H1 (cell line): ENCODE measurements around the gene PXDC1. TPM values are rescaled to one million over a fixed set of nuclear protein-coding genes. Genes with fewer than 3 reads are reported as not detected.

Experiments
- CTCF ChIP-seq, 3 experiments: IDR thresholded peaks; 1 replicate in 2 of 3; 2 replicates in 1 of 3; pipeline versions ENCODE4 v1.5.1 to v1.6.1; 2011; ENCODE audit warnings: low read length in 3 of 3, mild to moderate bottlenecking in 3 of 3, inconsistent platforms in 2 of 3, low read depth in 1 of 3, moderate library complexity in 1 of 3; ENCODE audit not compliant: insufficient read depth in 1 of 3; ENCODE audit errors: control extremely low read depth in 1 of 3
- EP300 ChIP-seq, 2 experiments: IDR thresholded peaks; 1 replicate in 1 of 2; 2 replicates in 1 of 2; pipeline ENCODE4 v1.6.1; 2011 to 2012; ENCODE audit warnings: low read depth in 2 of 2, low read length in 2 of 2, mild to moderate bottlenecking in 2 of 2, borderline replicate concordance in 1 of 2, inconsistent platforms in 1 of 2, moderate library complexity in 1 of 2
- polyA plus RNA-seq, 7 experiments: library from polyadenylated mRNA; depleted of rRNA in 3 of 7; stranded (reverse) in 5 of 7; unstranded in 2 of 7; fragments of >200 nt in 5 of 7; fragments of 200-250 nt in 2 of 7; gene quantifications; 1 replicate in 5 of 7; 2 replicates in 1 of 7; 4 replicates in 1 of 7; pipeline versions ENCODE4 v1.2.1 to v1.2.3, GENCODE V29; 2011 to 2013; ENCODE audit warnings: missing spikeins in 2 of 7, mixed read lengths in 2 of 7
- total RNA-seq: library from RNA; stranded (reverse); fragmentation: NEBNext Ultra II Directional; extraction: Animal tissue kit (Norgen Biotek cat#: 25700); gene quantifications from 2 replicates; pipeline ENCODE4 v1.2.1, GENCODE V29; 2021

PXDC1 gene
- total and polyA plus RNA-seq, 2 of the 8 experiments (the other 6 are each of a cell fraction or from before 2014, with no cell fraction given), result 1.7 to 2.0 TPM

DNA sequence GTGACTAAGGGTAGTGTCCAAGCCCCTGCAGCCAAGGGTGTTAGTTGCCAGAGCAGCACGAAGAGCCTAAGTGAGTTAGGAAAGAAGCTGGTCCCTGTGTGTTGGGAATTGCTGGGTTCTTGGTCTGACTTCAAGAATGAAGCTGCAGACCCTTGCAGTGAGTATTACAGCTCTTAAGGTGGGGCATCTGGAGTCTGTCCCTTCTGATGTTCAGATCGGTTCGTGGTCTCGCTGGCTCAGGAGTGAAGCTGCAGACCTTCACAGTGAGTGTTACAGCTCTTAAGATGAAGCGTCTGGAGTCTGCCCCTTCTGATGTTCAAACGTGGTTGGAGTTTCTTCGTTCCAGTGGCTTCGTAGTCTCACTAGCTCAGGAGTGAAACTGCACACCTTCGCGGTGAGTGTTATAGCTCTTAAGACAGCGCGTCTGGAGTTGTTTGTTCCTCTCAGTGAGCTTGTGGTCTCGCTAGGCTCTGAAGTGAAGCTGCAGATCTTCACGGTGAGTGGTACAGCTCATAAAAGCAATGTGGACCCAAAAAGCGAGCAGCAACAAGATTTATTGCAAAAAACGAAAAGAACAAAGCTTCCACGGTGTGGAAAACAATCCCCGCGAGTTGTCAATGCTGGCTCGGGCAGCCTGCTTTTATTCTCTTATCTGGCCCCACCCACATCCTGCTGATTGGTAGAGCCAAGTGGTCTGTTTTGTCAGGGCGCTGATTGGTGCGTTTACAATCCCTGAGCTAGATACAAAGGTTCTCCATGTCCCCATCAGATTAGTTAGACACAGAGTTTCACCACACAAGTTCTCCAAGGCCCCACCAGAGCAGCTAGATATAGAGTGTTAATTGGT, 31.8 kb downstream of the PXDC1 start (continued):
- TF ChIP-seq CTCF (IDR thresholded peaks at IDR 0.05; ENCODE audit: control extremely low read depth in 1 of 3, insufficient read depth in 1 of 3, low read depth in 1 of 3, low read length in 3 of 3) (no peak), EP300 (IDR thresholded peaks at IDR 0.05; ENCODE audit: borderline replicate concordance in 1 of 2, low read depth in 2 of 2, low read length in 2 of 2) (no peak)
